ENCODE results near the gene PTK6.

GRCh38 chr20:63494084-63494419 is 43.1 kb downstream of the PTK6 start:
- no peak for TF ChIP-seq CTBP1 (IDR thresholded peaks at IDR 0.05; ENCODE audit: borderline replicate concordance)
- no peak for TF ChIP-seq NFRKB (IDR thresholded peaks at IDR 0.05)
- no peak for TF ChIP-seq HDGF (IDR thresholded peaks at IDR 0.05; ENCODE audit: borderline replicate concordance)
- no peak for TF ChIP-seq FOXK2 (IDR thresholded peaks at IDR 0.05)
- TF ChIP-seq SUZ12 (IDR thresholded peaks at IDR 0.05), result no peak
- no peak for TF ChIP-seq ELF4 (IDR thresholded peaks at IDR 0.05)
- no peak for TF ChIP-seq L3MBTL2 (conservative IDR thresholded peaks at IDR 0.05)
- TF ChIP-seq FOXM1 (IDR thresholded peaks at IDR 0.05; ENCODE audit: borderline replicate concordance), result no peak
- TF ChIP-seq TARDBP (IDR thresholded peaks at IDR 0.05), result no peak
- TF ChIP-seq SP1 (IDR thresholded peaks at IDR 0.05), result no peak
